Cerebellar nuclear complex (tissue), 1 donor: ENCODE data around the gene MYG1.
"Not testable (repeated sequence)": the region's sequence is repeated elsewhere in the genome, so short reads cannot be mapped to it uniquely, and the experiment has no call there.

Experiments
- DNase-seq, 2 experiments: peaks; one replicate each; lab custom pipeline; 2025; lab: John Stamatoyannopoulos, UW

MYG1 gene

DNA sequence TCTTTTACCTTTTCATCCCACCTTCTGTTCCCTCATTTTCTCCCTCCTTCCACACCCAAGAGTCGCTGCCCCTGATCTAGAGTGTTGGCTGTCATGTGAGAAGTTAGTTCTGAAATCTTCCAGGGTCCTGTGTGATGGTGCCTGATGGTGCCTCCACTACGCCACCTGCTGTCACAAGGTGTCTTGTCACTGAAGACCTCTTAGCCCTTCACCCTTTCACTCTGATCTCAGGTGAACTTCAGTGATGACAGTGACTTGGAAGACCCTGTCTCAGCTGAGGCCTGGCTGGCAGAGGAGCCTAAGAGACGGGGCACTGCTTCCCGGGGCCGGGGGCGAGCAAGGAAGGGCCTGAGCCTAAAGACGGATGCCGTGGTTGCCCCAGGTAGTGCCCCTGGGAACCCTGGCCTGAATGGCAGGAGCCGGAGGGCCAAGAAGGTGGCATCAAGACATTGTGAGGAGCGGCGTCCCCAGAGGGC, 11.7 kb upstream of the MYG1 start:
- DNase-seq, result no peak

GRCh38 chr12:53288322-53288721, 11.2 kb upstream of the MYG1 start:
- DNase-seq, result no peak

DNA sequence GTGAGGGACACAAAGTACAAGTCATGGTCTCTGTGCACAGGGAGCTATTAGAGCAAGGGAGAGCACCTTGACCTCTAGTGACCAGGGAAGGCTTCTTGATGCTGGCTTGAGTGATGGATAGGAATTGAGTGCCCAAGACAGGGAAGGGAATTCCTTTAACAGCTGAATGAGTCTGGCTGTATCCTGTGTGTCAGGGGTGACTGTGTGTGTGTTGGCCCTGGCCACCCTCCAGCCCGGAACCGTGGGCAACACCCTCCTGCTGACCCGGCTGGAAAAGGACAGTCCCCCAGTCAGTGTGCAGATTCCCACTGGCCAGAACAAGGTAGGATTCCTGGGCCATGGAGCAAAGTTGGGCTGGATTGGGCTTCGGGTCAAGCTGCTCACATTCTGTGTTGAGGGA, 9.6 kb upstream of the MYG1 start:
- no peak for DNase-seq

GRCh38 chr12:53290661-53291060, 8.8 kb upstream of the MYG1 start:
- no peak for DNase-seq

DNA sequence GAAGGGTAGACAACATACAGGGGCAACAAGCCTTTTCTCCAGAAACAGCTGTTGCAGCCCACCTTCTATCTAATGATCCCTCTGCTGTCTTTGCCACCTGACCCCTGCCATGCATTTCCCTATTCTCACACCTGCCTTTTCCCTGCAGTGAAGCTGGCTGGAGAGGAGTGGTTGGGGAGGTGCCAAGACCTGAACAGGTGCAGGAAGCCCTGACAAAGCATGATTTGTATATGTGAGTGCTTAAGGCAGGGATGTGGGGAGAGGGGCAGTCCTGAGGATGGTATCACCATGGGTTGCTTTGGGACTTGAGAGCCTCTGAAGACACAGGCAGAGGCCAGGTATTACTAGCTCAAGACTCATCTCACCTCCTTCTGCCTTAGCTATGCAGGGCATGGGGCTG, 7.1 kb upstream of the MYG1 start:
- no peak for DNase-seq

- peak; percentile 54 to 68 for DNase-seq
Observed at GRCh38 chr12:53295070-53295890, 4.2 kb upstream of the MYG1 start, which contains the start of gene PFDN5. TSS of gene PFDN5 (plus strand) at chr12:53295542. CDS start at chr12:53295568, 26 bp downstream.

- DNase-seq, result no peak
Observed at GRCh38 chr12:53295891-53296219, 3.6 kb upstream of the MYG1 start.

GRCh38 chr12:53297106-53297505, 2.4 kb upstream of the MYG1 start:
- DNase-seq, result not testable (repeated sequence)

DNA sequence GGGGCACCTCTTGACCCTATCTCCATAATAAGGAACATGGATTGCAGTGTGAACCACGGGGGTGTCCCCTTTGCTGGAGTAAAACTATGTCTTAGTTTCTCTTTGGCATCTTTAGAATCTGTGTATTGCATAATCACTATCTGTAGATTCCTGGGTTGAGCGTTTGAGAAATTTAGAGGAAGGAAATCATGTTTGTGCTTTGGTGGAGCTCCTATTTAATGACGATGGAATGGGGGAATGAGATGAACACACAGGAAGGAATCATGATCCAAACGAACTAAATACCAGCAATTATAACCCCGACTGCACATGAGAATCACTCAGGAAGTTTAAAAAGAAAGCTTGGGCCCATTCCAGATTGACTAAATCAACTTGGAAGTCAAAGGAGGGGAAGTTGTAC, 1.3 kb upstream of the MYG1 start:
- DNase-seq, result no peak

- DNase-seq, result no peak
Observed at GRCh38 chr12:53299101-53299453, 418 bp upstream of the MYG1 start.

DNA sequence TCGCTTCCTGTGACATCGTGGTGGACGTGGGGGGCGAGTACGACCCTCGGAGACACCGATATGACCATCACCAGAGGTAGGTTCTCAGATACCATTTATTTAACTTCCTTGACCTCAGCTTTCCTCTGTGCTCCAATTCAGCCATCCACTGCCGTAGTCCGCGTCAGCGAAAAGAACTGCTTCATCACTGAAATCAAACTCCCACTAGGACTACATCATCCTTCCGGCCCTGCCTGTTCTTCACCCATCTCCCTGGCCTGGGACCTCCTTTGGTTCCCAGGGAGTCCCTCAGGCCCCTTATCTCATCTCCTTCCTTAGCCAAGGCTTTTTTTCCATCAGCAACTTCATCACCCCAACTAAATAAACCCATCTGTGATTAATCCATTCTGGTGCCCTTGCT, 692 bp downstream of the MYG1 start:
- DNase-seq, result no peak

DNA sequence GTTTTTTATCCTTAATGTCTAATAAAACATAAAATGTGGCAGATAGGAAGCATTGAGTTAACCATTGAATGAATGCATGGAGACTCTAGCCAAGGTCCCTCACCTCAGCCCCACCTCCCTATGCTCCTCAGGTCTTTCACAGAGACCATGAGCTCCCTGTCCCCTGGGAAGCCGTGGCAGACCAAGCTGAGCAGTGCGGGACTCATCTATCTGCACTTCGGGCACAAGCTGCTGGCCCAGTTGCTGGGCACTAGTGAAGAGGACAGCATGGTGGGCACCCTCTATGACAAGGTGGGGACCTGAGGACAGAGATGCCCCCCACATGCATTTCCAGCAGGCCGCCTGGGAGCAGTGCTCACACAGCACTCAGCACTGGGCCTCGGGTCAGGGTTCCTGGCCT, 3.4 kb downstream of the MYG1 start:
- DNase-seq, result no peak

DNA sequence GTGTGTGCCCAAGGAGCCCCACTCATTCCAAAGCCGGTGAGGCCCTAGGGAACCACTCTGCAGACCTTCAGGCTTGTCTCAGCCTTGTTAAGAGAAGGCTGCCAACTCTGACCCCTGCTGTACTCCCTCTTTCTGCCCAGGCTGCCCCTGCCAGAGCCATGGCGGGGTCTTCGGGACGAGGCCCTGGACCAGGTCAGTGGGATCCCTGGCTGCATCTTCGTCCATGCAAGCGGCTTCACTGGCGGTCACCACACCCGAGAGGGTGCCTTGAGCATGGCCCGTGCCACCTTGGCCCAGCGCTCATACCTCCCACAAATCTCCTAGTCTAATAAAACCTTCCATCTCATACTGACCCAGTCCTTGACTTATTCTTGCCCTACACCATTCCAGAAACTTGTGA, 7.3 kb downstream of the MYG1 start:
- no peak for DNase-seq

GRCh38 chr12:53308276-53308675, 8.8 kb downstream of the MYG1 start:
- no peak for DNase-seq

GRCh38 chr12:53313996-53314395, 14.5 kb downstream of the MYG1 start:
- no peak for DNase-seq

GRCh38 chr12:53320352-53321195, 21.1 kb downstream of the MYG1 start:
- no peak for DNase-seq

- DNase-seq, result no peak
Observed at GRCh38 chr12:53324113-53324778, 24.8 kb downstream of the MYG1 start.

- DNase-seq, result peak in 1 of 2 experiments; percentile 47
Observed at GRCh38 chr12:53324779-53325510, 25.4 kb downstream of the MYG1 start.

GRCh38 chr12:53325511-53326061, 26.1 kb downstream of the MYG1 start:
- DNase-seq, result no peak

- DNase-seq, result no peak
Observed at GRCh38 chr12:53326460-53327185, 27.1 kb downstream of the MYG1 start.
